ENCODE results near the gene PRR33.

The PRR33 gene

GRCh38 chr11:1873048-1873812 is 18.5 kb downstream of the PRR33 start:
- Histone ChIP-seq H3K4me1 (ENCODE audit: insufficient read depth, low read length) (no peaks in the 10 kb centered on the region), H3K4me2 (ENCODE audit: insufficient read depth, low read length) (no peak overlapping the region), H3K9ac (ENCODE audit: low read depth, low read length) (no peak overlapping the region), H3K27ac (ENCODE audit: low read length) (no peak overlapping the region), H2AFZ (ENCODE audit: low read depth, low read length) (no peak overlapping the region), H3K9me3 (ENCODE audit: insufficient read depth, low read length, severe bottlenecking) (no peaks in the 10 kb centered on the region), H3K79me2 (ENCODE audit: insufficient read depth, low read length) (no peaks in the 10 kb centered on the region), H3K4me3 (ENCODE audit: low read depth in 1 of 2, low read length in 2 of 2) (no peak overlapping the region), H3K27me3 (ENCODE audit: insufficient read depth, low read length, poor library complexity) (no peaks in the 10 kb centered on the region), H3K36me3 (ENCODE audit: insufficient read depth, low read length) (no peaks in the 10 kb centered on the region), H4K20me1 (ENCODE audit: insufficient read depth, low read length) (no peaks in the 10 kb centered on the region; the same call in 1 of the 2 replicates)
- DNase-seq (no peak), ATAC-seq (ENCODE audit: insufficient read depth, low read depth) (no peak)
- no peak for TF ChIP-seq CTCF (IDR thresholded peaks at IDR 0.05; ENCODE audit: borderline replicate concordance, extremely low read depth, low read length, poor library complexity, severe bottlenecking)
- no peak for TF ChIP-seq EZH2 (IDR thresholded peaks at IDR 0.05; ENCODE audit: borderline replicate concordance, low read depth, low read length, severe bottlenecking)

GRCh38 chr11:1872267-1872985 is 19.3 kb downstream of the PRR33 start:
- DNase-seq (no peak), ATAC-seq (ENCODE audit: insufficient read depth, low read depth) (no peak)
- H3K9me3 ChIP-seq (ENCODE audit: insufficient read depth, low read length, severe bottlenecking), result no peaks in the 10 kb centered on the region
- no peak overlapping the region for H3K27ac ChIP-seq (ENCODE audit: low read length)
- H4K20me1 ChIP-seq (ENCODE audit: insufficient read depth, low read length), result no peaks in the 10 kb centered on the region; the same call in 1 of the 2 replicates
- no peaks in the 10 kb centered on the region for H3K4me1 ChIP-seq (ENCODE audit: insufficient read depth, low read length)
- H3K79me2 ChIP-seq (ENCODE audit: insufficient read depth, low read length), result no peaks in the 10 kb centered on the region
- H3K27me3 ChIP-seq (ENCODE audit: insufficient read depth, low read length, poor library complexity), result no peaks in the 10 kb centered on the region
- no peak overlapping the region for H3K9ac ChIP-seq (ENCODE audit: low read depth, low read length)
- no peak for TF ChIP-seq EZH2 (IDR thresholded peaks at IDR 0.05; ENCODE audit: borderline replicate concordance, low read depth, low read length, severe bottlenecking)
- no peak for TF ChIP-seq CTCF (IDR thresholded peaks at IDR 0.05; ENCODE audit: borderline replicate concordance, extremely low read depth, low read length, poor library complexity, severe bottlenecking)
- H3K4me2 ChIP-seq (ENCODE audit: insufficient read depth, low read length), result no peak overlapping the region
- no peak overlapping the region for H3K4me3 ChIP-seq (ENCODE audit: low read depth in 1 of 2, low read length in 2 of 2)
- H3K36me3 ChIP-seq (ENCODE audit: insufficient read depth, low read length), result no peaks in the 10 kb centered on the region
- H2AFZ ChIP-seq (ENCODE audit: low read depth, low read length), result no peak overlapping the region

- Histone ChIP-seq H3K4me3 (ENCODE audit: low read depth in 1 of 2, low read length in 2 of 2) (no peak overlapping the region), H3K4me1 (ENCODE audit: insufficient read depth, low read length) (no peaks in the 10 kb centered on the region)
Measured at GRCh38 chr11:1871531-1871930, 20.2 kb downstream of the PRR33 start.

More at GRCh38 chr11:1871531-1871930, 20.2 kb downstream of the PRR33 start:
- DNase-seq, result no peak
- H4K20me1 ChIP-seq (ENCODE audit: insufficient read depth, low read length), result no peaks in the 10 kb centered on the region; the same call in 1 of the 2 replicates
- no peak overlapping the region for H3K4me2 ChIP-seq (ENCODE audit: insufficient read depth, low read length)
- H3K27me3 ChIP-seq (ENCODE audit: insufficient read depth, low read length, poor library complexity), result no peaks in the 10 kb centered on the region
- no peak overlapping the region for H2AFZ ChIP-seq (ENCODE audit: low read depth, low read length)
- no peaks in the 10 kb centered on the region for H3K79me2 ChIP-seq (ENCODE audit: insufficient read depth, low read length)
- no peaks in the 10 kb centered on the region for H3K36me3 ChIP-seq (ENCODE audit: insufficient read depth, low read length)
- no peak overlapping the region for H3K27ac ChIP-seq (ENCODE audit: low read length)
- TF ChIP-seq CTCF (IDR thresholded peaks at IDR 0.05; ENCODE audit: borderline replicate concordance, extremely low read depth, low read length, poor library complexity, severe bottlenecking), result no peak
- H3K9ac ChIP-seq (ENCODE audit: low read depth, low read length), result no peak overlapping the region
- no peak for ATAC-seq (ENCODE audit: insufficient read depth, low read depth)
- H3K9me3 ChIP-seq (ENCODE audit: insufficient read depth, low read length, severe bottlenecking), result no peaks in the 10 kb centered on the region

All from DND-41 (cell line).